Sigmoid colon (tissue), 3 donors: ENCODE results near the gene DAPK2.

ENCODE experiments used
- POLR2A ChIP-seq, 2 donors: fragments of 450-650 bp; IDR thresholded peaks; one replicate each; pipeline ENCODE4 v1.6.1; 2016; ENCODE audit warnings: antibody characterized with exemption in 2 of 2, mild to moderate bottlenecking in 2 of 2, moderate library complexity in 2 of 2
- TF ChIP-seq, protein P1 (sequence below), 4 experiments: fragments of 450-650 bp in 3 of 4; fragments of 200-600 bp in 1 of 4; IDR thresholded peaks; one replicate each; pipeline ENCODE4 v1.5.1; 2016 to 2019; ENCODE audit warnings: antibody characterized with exemption in 4 of 4, mild to moderate bottlenecking in 3 of 4, moderate library complexity in 2 of 4

- TF ChIP-seq POLR2A (IDR thresholded peaks at IDR 0.05) = no peak
- TF ChIP-seq, protein P1, sequence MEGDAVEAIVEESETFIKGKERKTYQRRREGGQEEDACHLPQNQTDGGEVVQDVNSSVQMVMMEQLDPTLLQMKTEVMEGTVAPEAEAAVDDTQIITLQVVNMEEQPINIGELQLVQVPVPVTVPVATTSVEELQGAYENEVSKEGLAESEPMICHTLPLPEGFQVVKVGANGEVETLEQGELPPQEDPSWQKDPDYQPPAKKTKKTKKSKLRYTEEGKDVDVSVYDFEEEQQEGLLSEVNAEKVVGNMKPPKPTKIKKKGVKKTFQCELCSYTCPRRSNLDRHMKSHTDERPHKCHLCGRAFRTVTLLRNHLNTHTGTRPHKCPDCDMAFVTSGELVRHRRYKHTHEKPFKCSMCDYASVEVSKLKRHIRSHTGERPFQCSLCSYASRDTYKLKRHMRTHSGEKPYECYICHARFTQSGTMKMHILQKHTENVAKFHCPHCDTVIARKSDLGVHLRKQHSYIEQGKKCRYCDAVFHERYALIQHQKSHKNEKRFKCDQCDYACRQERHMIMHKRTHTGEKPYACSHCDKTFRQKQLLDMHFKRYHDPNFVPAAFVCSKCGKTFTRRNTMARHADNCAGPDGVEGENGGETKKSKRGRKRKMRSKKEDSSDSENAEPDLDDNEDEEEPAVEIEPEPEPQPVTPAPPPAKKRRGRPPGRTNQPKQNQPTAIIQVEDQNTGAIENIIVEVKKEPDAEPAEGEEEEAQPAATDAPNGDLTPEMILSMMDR (IDR thresholded peaks at IDR 0.05) = no peak
Measured at GRCh38 chr15:64008177-64008576, 38.1 kb downstream of the DAPK2 start.
